ENCODE data around the gene NUP214. TPM values are rescaled to one million over a fixed set of nuclear protein-coding genes. Genes with fewer than 3 reads are reported as not detected.

NUP214 gene
- polyA plus RNA-seq, 3 donors from 2014 or later = 4.9 to 20.1 (median 9.9) TPM

- peaks cover 18 to 56% (median 28%) of the 10 kb centered on the region in 3 donors for H3K36me3 Mint-ChIP-seq
- H3K4me1 Mint-ChIP-seq = no peaks in the 10 kb centered on the region
- no peaks in the 10 kb centered on the region for H3K27me3 Mint-ChIP-seq (ENCODE audit: low read depth in 3 of 3)
- H3K9me3 Mint-ChIP-seq = no peaks in the 10 kb centered on the region
- no peak overlapping the region for H3K27ac Mint-ChIP-seq
- no peak for DNase-seq
- H3K4me3 Mint-ChIP-seq = no peak overlapping the region
These were observed 44.3 kb downstream of the NUP214 start for GRCh38 chr9:131169563-131170240.

DNA sequence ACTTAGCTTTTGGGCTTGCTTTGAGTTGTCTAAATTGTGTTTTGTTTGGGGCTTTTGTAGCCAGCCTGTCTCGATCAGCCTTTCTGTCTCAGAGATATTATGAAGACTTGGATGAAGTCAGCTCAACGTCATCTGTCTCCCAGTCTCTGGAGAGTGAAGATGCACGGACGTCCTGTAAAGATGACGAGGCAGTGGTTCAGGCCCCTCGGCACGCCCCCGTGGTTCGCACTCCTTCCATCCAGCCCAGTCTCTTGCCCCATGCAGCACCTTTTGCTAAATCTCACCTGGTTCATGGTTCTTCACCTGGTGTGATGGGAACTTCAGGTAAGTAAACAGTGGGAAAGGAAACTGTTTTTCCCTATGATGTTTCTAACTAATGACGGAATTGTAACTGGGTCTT lies 48.6 kb downstream of the NUP214 start:
- Mint-ChIP-seq H3K4me1 (peaks cover 5 to 8% of the 10 kb centered on the region in 2 donors), H3K36me3 (peaks cover 21 to 71% (median 24%) of the 10 kb centered on the region in 3 donors), H3K4me3 (no peak overlapping the region), H3K27ac (no peak overlapping the region), H3K27me3 (ENCODE audit: low read depth in 3 of 3) (no peaks in the 10 kb centered on the region), H3K9me3 (no peaks in the 10 kb centered on the region)
- no peak for DNase-seq

DNA sequence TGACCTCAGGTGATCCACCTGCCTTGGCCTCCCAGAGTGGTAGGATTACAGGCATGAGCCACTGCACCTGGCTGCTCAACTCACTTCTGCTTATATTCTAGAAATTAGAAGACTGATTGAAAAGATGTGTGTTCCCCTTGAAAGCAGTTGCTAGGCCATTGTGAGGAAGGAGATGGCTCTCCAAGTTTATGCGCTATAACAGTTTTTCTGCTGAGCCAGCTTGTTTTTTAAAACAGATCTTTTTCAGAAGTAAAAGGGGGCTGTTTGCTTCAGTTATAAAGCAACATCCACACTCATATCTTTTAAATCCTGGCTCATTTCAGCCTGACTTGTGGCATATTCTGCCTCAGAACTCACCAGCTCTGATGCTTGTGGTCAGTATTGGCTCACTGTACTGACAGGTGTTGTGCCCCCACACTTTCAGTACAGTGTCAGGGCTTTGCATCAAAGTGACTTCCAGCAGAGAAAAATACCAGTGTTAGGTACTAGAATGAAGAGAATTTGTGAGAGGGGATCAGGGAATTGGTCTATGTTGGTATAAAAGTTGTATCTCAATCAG lies 49.4 kb downstream of the NUP214 start:
- no peaks in the 10 kb centered on the region for H3K27me3 Mint-ChIP-seq (ENCODE audit: low read depth in 3 of 3)
- peak overlapping the region in 1 of 6 donors; percentile 34 for H3K27ac Mint-ChIP-seq
- H3K9me3 Mint-ChIP-seq = no peaks in the 10 kb centered on the region
- peaks cover 22 to 75% (median 27%) of the 10 kb centered on the region in 3 donors for H3K36me3 Mint-ChIP-seq
- no peak for DNase-seq
- peaks cover 5 to 9% of the 10 kb centered on the region in 2 donors for H3K4me1 Mint-ChIP-seq
- no peak overlapping the region for H3K4me3 Mint-ChIP-seq

DNA sequence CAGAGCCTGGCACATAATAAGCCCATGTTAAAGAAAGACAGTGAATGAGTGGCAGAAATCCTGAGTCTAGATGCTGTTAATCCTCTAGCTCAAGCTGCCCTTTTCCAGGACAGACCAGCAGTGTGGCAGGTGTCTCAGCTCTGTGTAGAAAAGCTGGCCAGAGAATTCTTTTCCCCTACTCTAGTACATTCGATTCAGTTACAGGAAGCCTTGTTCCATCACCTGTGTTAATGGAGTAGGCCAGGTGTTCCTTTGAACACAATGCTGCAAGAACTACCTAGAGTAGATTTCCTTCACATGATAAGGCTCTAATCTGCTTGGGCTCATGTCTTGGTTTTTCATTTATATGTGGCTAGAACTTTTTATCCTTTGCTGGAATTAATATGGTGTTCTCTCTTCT lies 52.5 kb downstream of the NUP214 start:
- peak in 1 of 3 donors; percentile 6 for DNase-seq
- H3K27ac Mint-ChIP-seq = peak overlapping the region in 4 of 6 donors; percentile 2 to 60 (median 35)
- H3K36me3 Mint-ChIP-seq = peaks cover 17 to 72% (median 26%) of the 10 kb centered on the region in 3 donors
- no peaks in the 10 kb centered on the region for H3K9me3 Mint-ChIP-seq
- H3K27me3 Mint-ChIP-seq (ENCODE audit: low read depth in 3 of 3) = no peaks in the 10 kb centered on the region
- H3K4me1 Mint-ChIP-seq = peaks cover 5 to 9% of the 10 kb centered on the region in 2 donors
- H3K4me3 Mint-ChIP-seq = no peak overlapping the region

DNA sequence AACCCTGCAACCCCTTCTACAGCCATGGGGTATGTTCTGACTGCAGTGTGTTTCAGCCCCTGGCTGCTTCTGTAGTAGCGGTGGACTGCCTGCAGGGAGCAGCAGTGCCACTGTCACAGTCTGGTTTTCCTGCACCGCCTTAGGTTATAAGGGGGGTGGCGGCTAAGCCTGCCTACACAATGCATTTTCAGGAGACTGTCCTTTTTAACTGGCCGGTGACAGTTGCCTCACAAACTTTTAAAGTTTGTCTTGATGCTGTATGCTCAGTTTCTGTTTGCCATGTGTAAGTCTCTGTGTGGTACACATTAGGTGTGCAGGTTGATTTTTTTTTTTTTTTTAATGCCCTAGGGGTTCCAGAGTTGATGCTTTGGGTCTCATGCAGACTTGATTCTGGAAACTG lies 53.0 kb downstream of the NUP214 start:
- H3K36me3 Mint-ChIP-seq = peaks cover 18 to 72% (median 26%) of the 10 kb centered on the region in 3 donors
- DNase-seq = peak; percentile 65 to 75 (median 69)
- peak overlapping the region in 4 of 6 donors; percentile 2 to 70 (median 50) for H3K27ac Mint-ChIP-seq
- no peaks in the 10 kb centered on the region for H3K27me3 Mint-ChIP-seq (ENCODE audit: low read depth in 3 of 3)
- no peak overlapping the region for H3K4me3 Mint-ChIP-seq
- peaks cover 5 to 9% of the 10 kb centered on the region in 2 donors for H3K4me1 Mint-ChIP-seq
- no peaks in the 10 kb centered on the region for H3K9me3 Mint-ChIP-seq

- Mint-ChIP-seq H3K9me3 (no peaks in the 10 kb centered on the region), H3K4me3 (no peak overlapping the region), H3K36me3 (peaks cover 16 to 67% (median 26%) of the 10 kb centered on the region in 3 donors), H3K4me1 (peaks cover 5 to 9% of the 10 kb centered on the region in 2 donors), H3K27ac (peak overlapping the region in 2 of 6 donors; percentile 2 to 70), H3K27me3 (ENCODE audit: low read depth in 3 of 3) (no peaks in the 10 kb centered on the region)
- DNase-seq = no peak
These were observed 53.5 kb downstream of the NUP214 start for GRCh38 chr9:131178926-131179325.

- Mint-ChIP-seq H3K4me3 (no peak overlapping the region), H3K36me3 (peaks cover 13 to 63% (median 25%) of the 10 kb centered on the region in 3 donors), H3K4me1 (peaks cover 5 to 9% of the 10 kb centered on the region in 2 donors), H3K27ac (peak overlapping the region in 1 of 6 donors; percentile 24), H3K27me3 (ENCODE audit: low read depth in 3 of 3) (no peaks in the 10 kb centered on the region), H3K9me3 (no peaks in the 10 kb centered on the region)
- no peak for DNase-seq
These were observed 54.3 kb downstream of the NUP214 start for GRCh38 chr9:131179561-131180219.

DNA sequence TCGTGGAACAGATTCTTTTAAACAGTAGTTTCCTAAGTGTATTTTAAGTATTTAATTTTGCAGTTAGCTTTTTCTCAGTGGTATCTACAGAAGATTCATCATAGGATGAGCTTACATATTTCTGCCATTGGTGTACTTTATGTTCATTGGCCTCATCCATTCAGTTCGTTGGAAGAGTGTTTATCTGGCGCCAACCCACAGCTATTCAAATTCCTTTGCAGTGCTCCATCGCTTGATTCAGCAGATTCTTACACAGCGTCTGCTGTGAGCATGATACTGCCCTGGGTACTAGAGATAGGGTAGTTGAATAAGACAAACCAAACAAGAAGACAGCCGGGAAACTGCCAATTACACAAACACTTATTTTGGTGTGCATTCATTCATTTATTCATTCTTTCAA lies 55.1 kb downstream of the NUP214 start:
- Mint-ChIP-seq H3K4me3 (no peak overlapping the region), H3K4me1 (peaks cover 5 to 9% of the 10 kb centered on the region in 2 donors), H3K27me3 (ENCODE audit: low read depth in 3 of 3) (no peaks in the 10 kb centered on the region), H3K9me3 (no peaks in the 10 kb centered on the region), H3K36me3 (peaks cover 11 to 55% (median 19%) of the 10 kb centered on the region in 3 donors), H3K27ac (no peak overlapping the region)
- no peak for DNase-seq

DNA sequence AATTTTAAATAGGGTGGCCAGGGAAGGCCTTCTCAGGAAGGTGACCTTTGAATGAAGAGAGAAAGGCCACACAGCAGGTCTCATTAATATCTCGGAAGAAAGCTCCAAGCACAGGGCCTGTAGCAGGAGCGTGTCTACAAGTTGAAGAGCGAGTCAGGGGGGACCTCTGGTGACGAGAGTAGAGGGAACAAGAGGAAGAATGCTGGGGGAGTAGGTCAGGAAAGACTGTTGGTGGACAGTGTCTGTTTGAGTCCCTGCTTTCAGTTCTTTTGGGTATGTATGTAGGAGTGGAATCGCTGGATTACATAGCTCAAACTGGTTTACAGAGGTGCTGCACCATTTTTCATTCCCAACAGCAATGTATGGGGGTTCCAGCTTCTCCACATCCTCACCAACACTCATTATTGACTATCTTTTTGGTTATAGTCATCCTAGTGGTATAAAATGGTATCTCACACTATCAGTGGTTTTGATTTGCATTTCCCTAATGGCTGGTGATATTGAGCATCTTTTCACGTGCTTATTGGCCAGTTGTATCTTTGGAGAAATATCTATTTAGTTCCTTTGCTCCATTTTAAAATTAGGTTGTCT lies 55.8 kb downstream of the NUP214 start:
- peak in 1 of 3 donors; percentile 7 for DNase-seq
- peaks cover 5 to 9% of the 10 kb centered on the region in 2 donors for H3K4me1 Mint-ChIP-seq
- no peak overlapping the region for H3K4me3 Mint-ChIP-seq
- H3K9me3 Mint-ChIP-seq = no peaks in the 10 kb centered on the region
- H3K27me3 Mint-ChIP-seq (ENCODE audit: low read depth in 3 of 3) = no peaks in the 10 kb centered on the region
- H3K27ac Mint-ChIP-seq = peak overlapping the region in 4 of 6 donors; percentile 13 to 22 (median 19)
- H3K36me3 Mint-ChIP-seq = peaks cover 14 to 49% (median 24%) of the 10 kb centered on the region in 3 donors

GRCh38 chr9:131185924-131186323 lies 60.5 kb downstream of the NUP214 start:
- no peak overlapping the region for H3K27ac Mint-ChIP-seq
- H3K4me1 Mint-ChIP-seq = no peaks in the 10 kb centered on the region
- no peak for DNase-seq
- H3K36me3 Mint-ChIP-seq = peaks cover 35 to 44% (median 36%) of the 10 kb centered on the region in 3 donors
- H3K4me3 Mint-ChIP-seq = no peak overlapping the region
- no peaks in the 10 kb centered on the region for H3K27me3 Mint-ChIP-seq (ENCODE audit: low read depth in 3 of 3)
- H3K9me3 Mint-ChIP-seq = no peaks in the 10 kb centered on the region

- H3K36me3 Mint-ChIP-seq = peaks cover 33 to 42% (median 37%) of the 10 kb centered on the region in 3 donors
These were observed 61.2 kb downstream of the NUP214 start for GRCh38 chr9:131186622-131187021.

DNA sequence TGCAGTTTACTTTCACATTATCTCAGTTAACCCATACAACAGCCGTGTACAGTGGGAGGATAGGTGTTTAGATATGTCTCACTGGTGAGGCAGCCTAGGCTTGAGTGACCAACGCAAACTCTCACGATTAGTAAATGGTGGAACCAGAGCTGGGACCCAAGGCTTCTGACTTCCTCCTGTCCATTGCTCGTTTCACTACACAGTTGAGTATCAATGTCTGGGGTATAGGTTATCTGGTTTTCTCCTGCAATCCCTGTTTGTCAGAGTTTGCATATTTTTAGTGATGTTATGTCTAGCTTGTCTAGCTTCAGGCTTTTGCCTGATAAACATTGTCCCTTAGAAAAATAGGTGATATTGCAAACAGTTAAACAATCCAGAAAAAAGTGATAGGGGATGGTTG lies 62.6 kb downstream of the NUP214 start:
- no peaks in the 10 kb centered on the region for H3K27me3 Mint-ChIP-seq (ENCODE audit: low read depth in 3 of 3)

More at GRCh38 chr9:131186622-131187021, 61.2 kb downstream of the NUP214 start:
- Mint-ChIP-seq H3K4me3 (no peak overlapping the region), H3K27ac (peak overlapping the region in 2 of 6 donors; percentile 15 to 24), H3K4me1 (no peaks in the 10 kb centered on the region), H3K27me3 (ENCODE audit: low read depth in 3 of 3) (no peaks in the 10 kb centered on the region), H3K9me3 (no peaks in the 10 kb centered on the region)
- DNase-seq = no peak

GRCh38 chr9:131188976-131189375 lies 63.6 kb downstream of the NUP214 start:
- Mint-ChIP-seq H3K36me3 (peaks cover 33 to 38% (median 36%) of the 10 kb centered on the region in 3 donors), H3K9me3 (no peaks in the 10 kb centered on the region), H3K4me1 (no peaks in the 10 kb centered on the region), H3K27ac (peak overlapping the region in 2 of 6 donors; percentile 35 to 62), H3K4me3 (no peak overlapping the region), H3K27me3 (ENCODE audit: low read depth in 3 of 3) (no peaks in the 10 kb centered on the region)
- no peak for DNase-seq

More for the DNA sequence above, 62.6 kb downstream of the NUP214 start:
- no peak overlapping the region for H3K27ac Mint-ChIP-seq
- H3K9me3 Mint-ChIP-seq = no peaks in the 10 kb centered on the region
- no peak for DNase-seq
- H3K4me1 Mint-ChIP-seq = no peaks in the 10 kb centered on the region
- no peak overlapping the region for H3K4me3 Mint-ChIP-seq
- peaks cover 33 to 37% (median 36%) of the 10 kb centered on the region in 3 donors for H3K36me3 Mint-ChIP-seq
